Coronary artery (tissue), 2 donors: ENCODE results near the gene PKIB.

Source experiments
- DNase-seq: peaks from one replicate; pipeline ENCODE4 v3.0.0-alpha.2; 2017; ENCODE audit warnings: low spot score
- H3K27ac ChIP-seq, 2 donors: fragments of 200-600 bp; sonication (generic); one replicate each; pipeline ENCODE4 v1.5.1; 2016 to 2019
- H3K4me3 ChIP-seq: fragments of 200-600 bp; sonication (generic); 2 replicates; pipeline ENCODE4 v1.5.1; 2016; ENCODE audit warnings: mild to moderate bottlenecking, moderate library complexity
- TF ChIP-seq, protein P1 (sequence below): fragments of 200-600 bp; sonication (generic); IDR thresholded peaks from one replicate; pipeline ENCODE4 v1.5.1; 2019; ENCODE audit warnings: antibody characterized with exemption

Gene PKIB

DNA sequence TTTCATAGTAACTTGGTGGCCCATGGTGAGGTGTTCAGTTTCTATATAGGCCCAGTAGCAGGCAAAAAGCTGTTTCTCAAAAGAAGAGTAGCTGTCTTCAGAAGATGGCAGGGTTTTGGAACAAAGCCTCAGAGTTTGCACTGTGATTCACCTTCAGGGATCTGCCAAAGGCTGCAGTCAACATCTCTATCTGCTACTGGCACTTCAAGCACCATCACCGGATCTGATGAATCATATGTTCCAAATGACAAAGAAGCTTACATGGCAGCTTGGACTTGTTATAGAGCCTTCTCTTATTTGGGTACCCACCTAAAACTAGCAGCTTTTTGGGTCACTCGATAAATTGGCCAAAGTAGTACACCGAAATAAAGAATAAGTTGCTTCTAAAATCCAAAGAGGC lies 39.5 kb downstream of the PKIB start:
- TF ChIP-seq, protein P1, sequence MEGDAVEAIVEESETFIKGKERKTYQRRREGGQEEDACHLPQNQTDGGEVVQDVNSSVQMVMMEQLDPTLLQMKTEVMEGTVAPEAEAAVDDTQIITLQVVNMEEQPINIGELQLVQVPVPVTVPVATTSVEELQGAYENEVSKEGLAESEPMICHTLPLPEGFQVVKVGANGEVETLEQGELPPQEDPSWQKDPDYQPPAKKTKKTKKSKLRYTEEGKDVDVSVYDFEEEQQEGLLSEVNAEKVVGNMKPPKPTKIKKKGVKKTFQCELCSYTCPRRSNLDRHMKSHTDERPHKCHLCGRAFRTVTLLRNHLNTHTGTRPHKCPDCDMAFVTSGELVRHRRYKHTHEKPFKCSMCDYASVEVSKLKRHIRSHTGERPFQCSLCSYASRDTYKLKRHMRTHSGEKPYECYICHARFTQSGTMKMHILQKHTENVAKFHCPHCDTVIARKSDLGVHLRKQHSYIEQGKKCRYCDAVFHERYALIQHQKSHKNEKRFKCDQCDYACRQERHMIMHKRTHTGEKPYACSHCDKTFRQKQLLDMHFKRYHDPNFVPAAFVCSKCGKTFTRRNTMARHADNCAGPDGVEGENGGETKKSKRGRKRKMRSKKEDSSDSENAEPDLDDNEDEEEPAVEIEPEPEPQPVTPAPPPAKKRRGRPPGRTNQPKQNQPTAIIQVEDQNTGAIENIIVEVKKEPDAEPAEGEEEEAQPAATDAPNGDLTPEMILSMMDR: no peak
- DNase-seq: no peak

DNA sequence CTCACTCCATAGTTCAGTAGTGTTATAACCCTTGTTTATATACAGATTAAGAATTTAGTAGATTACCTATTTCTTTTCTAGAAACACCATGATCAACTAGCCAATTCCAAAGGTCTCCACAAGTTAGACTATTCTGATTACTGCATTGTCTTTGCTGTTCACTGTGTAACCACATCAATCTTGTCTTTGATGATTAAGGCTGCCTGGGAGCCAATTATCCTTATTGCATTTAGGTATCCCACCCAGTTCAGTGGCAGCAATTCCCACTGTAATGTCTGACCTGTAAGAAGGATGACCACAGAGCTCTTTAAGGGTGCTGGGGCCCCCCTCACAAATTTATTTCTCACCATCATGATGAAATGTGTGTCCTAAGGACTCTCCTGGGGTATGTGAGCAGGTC lies 40.2 kb downstream of the PKIB start:
- DNase-seq: no peak
- H3K4me3 ChIP-seq: no peak overlapping the region
- no peak overlapping the region for H3K27ac ChIP-seq
- TF ChIP-seq, protein P1: no peak

More for the DNA sequence above, 39.5 kb downstream of the PKIB start:
- Histone ChIP-seq H3K4me3 (no peak overlapping the region), H3K27ac (no peak overlapping the region)

DNA sequence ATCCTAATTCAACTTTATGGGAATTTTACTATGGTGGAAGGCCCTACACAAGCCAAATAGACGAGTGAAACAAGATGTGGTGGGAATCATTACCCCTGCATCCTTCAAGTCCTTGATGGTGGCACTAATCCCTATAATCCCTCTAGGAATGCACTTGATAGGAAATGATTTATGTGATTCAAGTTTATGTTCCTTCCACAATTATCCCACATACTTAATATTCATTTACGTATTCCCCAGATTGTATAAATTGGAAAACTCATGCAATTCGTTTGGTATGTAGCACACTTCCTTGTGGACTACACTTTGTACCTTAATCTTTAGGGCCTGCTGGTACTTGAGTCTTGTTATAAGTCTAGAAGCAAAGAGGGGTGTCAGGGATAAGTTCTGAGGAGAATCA lies 40.8 kb downstream of the PKIB start:
- DNase-seq: no peak
- TF ChIP-seq, protein P1: no peak
- Histone ChIP-seq H3K27ac (no peak overlapping the region), H3K4me3 (no peak overlapping the region)

DNA sequence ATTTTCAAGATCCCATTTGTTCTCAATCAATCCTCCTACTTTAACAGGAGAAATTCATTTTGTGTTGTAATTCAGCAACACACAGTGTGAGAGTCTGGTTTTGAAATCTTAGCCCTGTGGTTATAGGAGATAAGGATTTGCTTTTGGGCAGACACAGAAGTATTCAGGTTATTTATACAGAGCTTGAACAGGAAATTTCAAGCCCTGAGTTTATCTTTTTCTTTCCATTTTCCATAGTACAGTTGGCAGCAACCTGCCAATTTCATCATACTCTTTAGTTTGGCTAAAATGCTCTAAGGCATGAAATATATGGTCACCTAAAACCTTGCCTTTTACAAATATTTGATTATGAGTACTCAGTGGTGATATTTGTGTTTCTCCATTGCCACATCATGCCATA lies 41.4 kb downstream of the PKIB start:
- TF ChIP-seq, protein P1: no peak
- Histone ChIP-seq H3K27ac (no peak overlapping the region), H3K4me3 (no peak overlapping the region)
- DNase-seq: no peak

DNA sequence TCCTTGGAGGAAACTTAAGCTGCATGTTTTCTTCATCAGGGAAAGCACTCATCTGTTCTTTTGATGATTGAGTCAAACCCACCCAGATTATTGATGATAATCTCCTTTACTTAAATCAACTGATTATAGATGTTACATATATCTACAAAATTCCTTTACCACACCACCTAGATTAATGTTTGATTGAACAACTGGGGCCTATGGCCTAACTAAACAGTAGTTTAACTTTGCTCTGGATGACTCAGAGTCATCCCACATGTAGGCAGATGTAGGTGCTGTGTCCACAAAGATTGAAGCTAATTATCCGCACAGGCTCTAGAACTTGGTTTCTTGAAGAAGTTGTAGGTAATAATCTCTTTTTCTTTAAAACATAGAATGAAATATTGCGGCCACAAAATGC lies 42.2 kb downstream of the PKIB start:
- DNase-seq: no peak
- Histone ChIP-seq H3K4me3 (no peak overlapping the region), H3K27ac (no peak overlapping the region)
- TF ChIP-seq, protein P1: no peak

DNA sequence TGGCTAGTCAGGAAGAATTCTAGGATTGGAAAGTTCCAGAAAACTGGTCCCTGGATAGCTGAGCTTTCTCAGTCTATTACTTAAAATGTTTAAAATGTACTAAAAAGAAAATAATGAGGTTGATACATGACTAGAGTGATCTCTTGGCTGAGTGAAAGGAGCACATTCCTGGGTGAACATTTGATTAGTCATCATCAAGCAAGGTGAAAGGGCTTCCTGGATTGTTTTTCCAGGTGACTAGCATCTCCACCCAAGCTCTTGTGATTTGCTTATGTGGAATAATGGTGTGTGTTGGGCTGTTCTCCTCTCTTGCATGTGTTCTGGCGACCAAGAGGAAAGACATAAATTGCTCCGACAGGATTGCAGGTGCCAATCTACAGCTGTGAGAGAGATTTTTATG lies 42.9 kb downstream of the PKIB start:
- no peak for DNase-seq
- TF ChIP-seq, protein P1: no peak
- Histone ChIP-seq H3K27ac (no peak overlapping the region), H3K4me3 (no peak overlapping the region)

DNA sequence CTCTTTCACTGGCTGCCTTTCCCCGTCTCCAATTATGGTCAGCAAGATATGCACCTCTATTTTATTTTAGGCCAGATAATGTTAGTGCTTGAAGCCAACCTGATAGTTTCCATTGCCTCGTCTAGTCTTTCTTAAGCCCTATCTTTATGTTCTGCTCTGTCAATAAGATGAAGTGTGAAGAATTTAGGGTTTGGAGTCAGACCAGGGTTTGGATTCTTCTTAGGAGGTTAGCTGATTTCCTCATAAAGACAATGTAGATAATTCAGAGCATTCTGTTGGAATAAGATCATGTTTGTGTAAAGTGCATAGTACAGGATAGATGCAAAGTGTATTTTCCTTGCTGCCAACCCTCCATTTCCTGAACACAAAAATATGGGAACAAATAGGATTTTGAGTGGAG lies 43.8 kb downstream of the PKIB start:
- TF ChIP-seq, protein P1: no peak
- DNase-seq: no peak
- H3K27ac ChIP-seq: no peak overlapping the region
- H3K4me3 ChIP-seq: no peak overlapping the region
